Right atrium auricular region (tissue), 2 donors: ENCODE measurements around the gene ANO6. TPM values are rescaled to one million over a fixed set of nuclear protein-coding genes. Genes with fewer than 3 reads are reported as not detected.

ENCODE experiments used
- DNase-seq: peaks from one replicate; pipeline ENCODE4 v3.0.0-alpha.2; 2019; ENCODE audit warnings: low spot score
- H3K27ac ChIP-seq, 2 donors: fragments of 200-600 bp; sonication (generic); 1 replicate in 1 of 2; 2 replicates in 1 of 2; pipeline ENCODE4 v1.5.1; 2016 to 2019
- H3K27me3 ChIP-seq, 2 donors: fragments of 200-600 bp; sonication (generic); one replicate each; pipeline versions ENCODE4 v1.5.1 to v1.6.0; 2017 to 2019
- H3K36me3 ChIP-seq: fragments of 200-600 bp; sonication (generic); one replicate; pipeline ENCODE4 v1.5.1; 2016
- H3K4me1 ChIP-seq, 2 donors: fragments of 200-600 bp; sonication (generic); one replicate each; pipeline versions ENCODE4 v1.5.1 to v1.6.0; 2017 to 2019
- H3K4me3 ChIP-seq, 2 donors: fragments of 200-600 bp; sonication (generic); 1 replicate in 1 of 2; 2 replicates in 1 of 2; pipeline ENCODE4 v1.5.1; 2017 to 2019; ENCODE audit warnings: mild to moderate bottlenecking in 1 of 2, moderate library complexity in 1 of 2
- H3K9me3 ChIP-seq, 2 donors: fragments of 200-600 bp; sonication (generic); one replicate each; pipeline ENCODE4 v1.5.1; 2019
- CTCF ChIP-seq, 2 donors: fragments of 200-600 bp; sonication (generic); IDR thresholded peaks; one replicate each; pipeline ENCODE4 v1.5.1; 2019; ENCODE audit warnings: antibody characterized with exemption in 2 of 2
- total RNA-seq, 2 donors: library from RNA; depleted of rRNA; stranded (reverse); fragments of >200 nt; gene quantifications; one replicate each; pipeline ENCODE4 v1.1.0, GENCODE V29; 2016

Gene ANO6
- total RNA-seq, 2 donors from 2014 or later, result 48.1 to 49.5 TPM

GRCh38 chr12:45351921-45352670 is 136.2 kb downstream of the ANO6 start:
- H3K4me1 ChIP-seq, result peaks cover 0 to 5% of the 10 kb centered on the region in 2 donors
- no peak overlapping the region for H3K4me3 ChIP-seq
- H3K27ac ChIP-seq, result no peak overlapping the region
- H3K9me3 ChIP-seq, result no peaks in the 10 kb centered on the region
- H3K36me3 ChIP-seq, result peaks cover 52% of the 10 kb centered on the region
- no peaks in the 10 kb centered on the region for H3K27me3 ChIP-seq
- no peak for TF ChIP-seq CTCF (IDR thresholded peaks at IDR 0.05)
- DNase-seq, result no peak

GRCh38 chr12:45353944-45354343 is 138.0 kb downstream of the ANO6 start:
- H3K4me1 ChIP-seq, result peaks cover 0 to 21% of the 10 kb centered on the region in 2 donors
- H3K36me3 ChIP-seq, result peaks cover 39% of the 10 kb centered on the region
- no peak overlapping the region for H3K27ac ChIP-seq

GRCh38 chr12:45354399-45354798 is 138.5 kb downstream of the ANO6 start:
- H3K36me3 ChIP-seq, result peaks cover 35% of the 10 kb centered on the region
- no peak overlapping the region for H3K4me3 ChIP-seq
- peaks cover 0 to 21% of the 10 kb centered on the region in 2 donors for H3K4me1 ChIP-seq
- DNase-seq, result no peak
- no peak for TF ChIP-seq CTCF (IDR thresholded peaks at IDR 0.05)
- H3K27ac ChIP-seq, result no peak overlapping the region
- no peaks in the 10 kb centered on the region for H3K9me3 ChIP-seq
- H3K27me3 ChIP-seq, result no peaks in the 10 kb centered on the region

More at GRCh38 chr12:45353944-45354343, 138.0 kb downstream of the ANO6 start:
- no peak overlapping the region for H3K4me3 ChIP-seq
- H3K9me3 ChIP-seq, result no peaks in the 10 kb centered on the region
- no peaks in the 10 kb centered on the region for H3K27me3 ChIP-seq
- DNase-seq, result no peak
- no peak for TF ChIP-seq CTCF (IDR thresholded peaks at IDR 0.05)

GRCh38 chr12:45355730-45356129 is 139.8 kb downstream of the ANO6 start:
- no peak for TF ChIP-seq CTCF (IDR thresholded peaks at IDR 0.05)
- peaks cover 0 to 21% of the 10 kb centered on the region in 2 donors for H3K4me1 ChIP-seq
- no peak overlapping the region for H3K27ac ChIP-seq

GRCh38 chr12:45356822-45357538 is 141.1 kb downstream of the ANO6 start:
- Histone ChIP-seq H3K27me3 (no peaks in the 10 kb centered on the region), H3K4me3 (no peak overlapping the region), H3K9me3 (no peaks in the 10 kb centered on the region), H3K4me1 (peaks cover 0 to 21% of the 10 kb centered on the region in 2 donors), H3K36me3 (peaks cover 15% of the 10 kb centered on the region), H3K27ac (peak overlapping the region; percentile 2 to 30)
- no peak for DNase-seq
- no peak for TF ChIP-seq CTCF (IDR thresholded peaks at IDR 0.05)

More at GRCh38 chr12:45355730-45356129, 139.8 kb downstream of the ANO6 start:
- DNase-seq, result no peak
- Histone ChIP-seq H3K9me3 (no peaks in the 10 kb centered on the region), H3K27me3 (no peaks in the 10 kb centered on the region), H3K36me3 (peaks cover 28% of the 10 kb centered on the region), H3K4me3 (no peak overlapping the region)
